ENCODE results near the gene SPDEF. TPM values are rescaled to one million over a fixed set of nuclear protein-coding genes. Genes with fewer than 3 reads are reported as not detected.

SPDEF gene
- total RNA-seq, 2 experiments from 2014 or later = 0.34 to 0.54 TPM

DNA sequence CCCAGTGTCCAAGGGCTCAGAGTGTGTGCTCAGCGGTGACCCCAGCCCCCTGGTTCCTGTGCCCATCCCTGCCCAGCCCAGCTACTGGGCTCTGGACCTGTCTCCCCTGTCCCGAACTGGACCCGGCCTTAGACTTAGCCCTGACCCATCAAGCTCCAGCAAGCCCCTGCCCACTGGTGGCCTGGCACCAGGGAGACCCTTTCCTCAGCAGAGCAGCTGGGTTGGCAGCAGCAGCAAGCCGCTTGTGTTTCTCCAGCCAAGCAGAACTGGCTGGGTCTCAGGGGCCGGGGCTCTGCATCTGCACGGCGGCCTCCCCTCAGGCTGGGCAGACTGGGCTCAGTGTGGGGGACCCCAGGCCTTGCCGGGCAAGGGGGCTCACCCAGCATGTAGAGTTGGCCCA is 801 bp downstream of the SPDEF start:
- no peak overlapping the region for H3K27ac ChIP-seq (ENCODE audit: low read depth, low read length, poor library complexity, severe bottlenecking)
- ChIA-PET POLR2A (interaction anchor here (0.5 kb wide), 1 partner anchor 27 kb away, joined by 3 read pairs; no protein-coding TSS in a partner anchor), CTCF (ENCODE audit: unreplicated experiment) (interaction anchor here (1.2 kb wide), 1 partner anchor 9 kb away, joined by 3 read pairs; no protein-coding TSS in a partner anchor)
- TF ChIP-seq EZH2phosphoT487 (IDR thresholded peaks at IDR 0.05; ENCODE audit: borderline replicate concordance, low read depth, low read length) = no peak
- TF ChIP-seq CTCF (conservative IDR thresholded peaks at IDR 0.05; ENCODE audit: low read length) = no peak
- no peaks in the 10 kb centered on the region for H3K9me2 ChIP-seq (ENCODE audit: insufficient read depth, low read length)
- intact Hi-C loops (cut with micrococcal nuclease; ENCODE audit: unreplicated experiment) = no loop called here
- no peak overlapping the region for H3K4me3 ChIP-seq (ENCODE audit: low read depth, low read length, poor library complexity, severe bottlenecking)
- BruUV-seq (replicated peaks) = no TSS peak
- H3K4me1 ChIP-seq (ENCODE audit: insufficient read depth, low read length, poor library complexity, severe bottlenecking) = peaks cover 9% of the 10 kb centered on the region
- no peaks in the 10 kb centered on the region for H3K79me2 ChIP-seq (ENCODE audit: insufficient read depth, low read depth, low read length)
- no peak for DNase-seq (ENCODE audit: low spot score)
- no peaks in the 10 kb centered on the region for H3K9me3 ChIP-seq (ENCODE audit: low read length)
- no peak overlapping the region for H2AFZ ChIP-seq (ENCODE audit: low read length)
- H3K4me2 ChIP-seq (ENCODE audit: low read length) = no peak overlapping the region
- no peaks in the 10 kb centered on the region for H4K20me1 ChIP-seq (ENCODE audit: insufficient read depth, low read length)
- H3K36me3 ChIP-seq (ENCODE audit: insufficient read depth, low read length) = no peaks in the 10 kb centered on the region

DNA sequence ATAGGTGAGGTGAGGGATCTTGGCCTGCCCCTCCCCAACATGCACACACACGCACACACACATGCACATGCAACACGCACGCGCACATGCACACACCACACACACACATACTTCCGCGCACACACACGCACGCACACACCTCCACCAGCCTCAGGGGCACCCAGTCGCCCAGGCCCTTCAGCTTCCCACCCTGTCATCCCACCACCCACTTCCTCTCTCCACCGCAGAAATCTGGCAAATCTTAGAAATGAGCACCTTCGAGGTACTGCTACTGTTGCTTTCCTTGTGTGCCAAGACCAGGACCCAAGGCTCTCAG is 1.2 kb downstream of the SPDEF start:
- CTCF ChIA-PET (ENCODE audit: unreplicated experiment) = interaction anchor here (1.2 kb wide), 1 partner anchor 9 kb away, joined by 3 read pairs; no protein-coding TSS in a partner anchor
- Histone ChIP-seq H3K4me2 (ENCODE audit: low read length) (no peak overlapping the region), H3K4me1 (ENCODE audit: insufficient read depth, low read length, poor library complexity, severe bottlenecking) (peaks cover 9% of the 10 kb centered on the region)

More for the DNA sequence above, 1.2 kb downstream of the SPDEF start:
- H3K79me2 ChIP-seq (ENCODE audit: insufficient read depth, low read depth, low read length) = no peaks in the 10 kb centered on the region
- TF ChIP-seq EZH2phosphoT487 (IDR thresholded peaks at IDR 0.05; ENCODE audit: borderline replicate concordance, low read depth, low read length) (no peak), CTCF (conservative IDR thresholded peaks at IDR 0.05; ENCODE audit: low read length) (no peak)
- no peak overlapping the region for H3K27ac ChIP-seq (ENCODE audit: low read depth, low read length, poor library complexity, severe bottlenecking)
- H4K20me1 ChIP-seq (ENCODE audit: insufficient read depth, low read length) = no peaks in the 10 kb centered on the region
- no peak for DNase-seq (ENCODE audit: low spot score)
- H3K36me3 ChIP-seq (ENCODE audit: insufficient read depth, low read length) = no peaks in the 10 kb centered on the region
- intact Hi-C loops (cut with micrococcal nuclease; ENCODE audit: unreplicated experiment) = no loop called here
- H3K9me2 ChIP-seq (ENCODE audit: insufficient read depth, low read length) = no peaks in the 10 kb centered on the region
- no peak overlapping the region for H2AFZ ChIP-seq (ENCODE audit: low read length)
- BruUV-seq (replicated peaks) = no TSS peak
- H3K9me3 ChIP-seq (ENCODE audit: low read length) = no peaks in the 10 kb centered on the region
- POLR2A ChIA-PET = interaction anchor here (0.5 kb wide), 1 partner anchor 27 kb away, joined by 3 read pairs; no protein-coding TSS in a partner anchor
- no peak overlapping the region for H3K4me3 ChIP-seq (ENCODE audit: low read depth, low read length, poor library complexity, severe bottlenecking)
